ENCODE measurements around the gene LRRIQ4.

The LRRIQ4 gene

GRCh38 chr3:169813278-169813677, 608 bp downstream of the LRRIQ4 start:
- no peak for TF ChIP-seq POLR2AphosphoS5 (IDR thresholded peaks at IDR 0.05; ENCODE audit: low read depth, low read length)
- no peak for TF ChIP-seq POLR2A (IDR thresholded peaks at IDR 0.05; ENCODE audit: low read depth, low read length)
- TF ChIP-seq TAF1 (IDR thresholded peaks at IDR 0.05; ENCODE audit: borderline replicate concordance, low read depth, low read length) = no peak
- DNase-seq (ENCODE audit: insufficient read length) (no peak), FAIRE-seq (no peak)

GRCh38 chr3:169813757-169814517, 1.3 kb downstream of the LRRIQ4 start:
- DNase-seq (ENCODE audit: insufficient read length) (peak; percentile 29), FAIRE-seq (peak; percentile 99)
- TF ChIP-seq POLR2AphosphoS5 (IDR thresholded peaks at IDR 0.05; ENCODE audit: low read depth, low read length) (peak; percentile 68), TAF1 (IDR thresholded peaks at IDR 0.05; ENCODE audit: borderline replicate concordance, low read depth, low read length) (peak; percentile 57; the same call in 1 of the 2 replicates), POLR2A (IDR thresholded peaks at IDR 0.05; ENCODE audit: low read depth, low read length) (peak; percentile 76)

DNA sequence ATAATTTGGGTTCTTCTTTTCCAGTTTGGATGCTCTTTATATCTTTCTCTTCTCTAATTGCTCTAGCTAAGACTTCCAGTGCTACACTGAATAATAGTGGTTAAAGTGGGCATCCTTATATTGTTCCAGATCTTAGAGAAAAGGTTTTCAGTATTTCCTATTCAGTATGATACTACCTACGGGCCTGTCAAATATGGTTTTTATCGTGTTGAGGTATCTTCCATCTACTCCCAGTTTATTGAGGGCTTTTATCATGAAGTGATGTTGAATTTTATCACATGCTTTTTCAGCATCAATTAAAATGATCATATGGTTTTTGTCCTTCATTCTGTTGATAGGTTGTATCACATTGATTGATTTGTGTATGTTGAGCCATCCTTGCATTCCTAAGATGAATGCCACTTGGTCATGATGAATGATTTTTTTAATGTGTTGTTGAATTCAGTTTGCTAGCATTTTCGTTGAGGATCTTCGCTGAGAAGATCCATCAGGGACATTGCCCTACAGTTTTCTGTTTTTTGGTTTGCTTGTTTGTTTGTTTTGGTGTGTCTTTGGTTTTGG, 3.0 kb downstream of the LRRIQ4 start:
- peak; percentile 54 for FAIRE-seq

DNA sequence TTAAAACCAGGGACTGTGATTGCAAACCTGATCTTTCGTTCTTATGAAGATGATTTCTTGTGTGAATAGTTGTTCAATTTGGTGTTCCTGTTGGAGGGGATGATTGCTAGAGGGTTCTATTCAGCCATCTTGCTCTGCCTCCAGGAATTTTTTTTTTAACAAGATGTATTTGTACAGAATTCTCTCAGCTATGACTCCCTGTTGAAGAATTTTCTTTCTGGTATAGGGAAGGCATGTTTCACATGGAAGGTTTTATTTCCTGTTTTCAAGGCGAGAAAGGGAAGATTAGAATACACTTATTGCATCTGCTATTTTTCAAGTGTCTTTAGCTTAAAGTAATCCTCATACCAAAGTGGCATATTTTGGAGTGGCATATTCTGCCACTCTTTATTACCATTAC, 5.6 kb downstream of the LRRIQ4 start:
- TF ChIP-seq POLR2AphosphoS5 (IDR thresholded peaks at IDR 0.05; ENCODE audit: low read depth, low read length) = no peak
- TF ChIP-seq POLR2A (IDR thresholded peaks at IDR 0.05; ENCODE audit: low read depth, low read length) = no peak
- DNase-seq (ENCODE audit: insufficient read length) = no peak
- no peak for FAIRE-seq

More for the DNA sequence above, 3.0 kb downstream of the LRRIQ4 start:
- TF ChIP-seq POLR2A (IDR thresholded peaks at IDR 0.05; ENCODE audit: low read depth, low read length) (no peak), TAF1 (IDR thresholded peaks at IDR 0.05; ENCODE audit: borderline replicate concordance, low read depth, low read length) (no peak), POLR2AphosphoS5 (IDR thresholded peaks at IDR 0.05; ENCODE audit: low read depth, low read length) (no peak)
- DNase-seq (ENCODE audit: insufficient read length) = no peak

DNA sequence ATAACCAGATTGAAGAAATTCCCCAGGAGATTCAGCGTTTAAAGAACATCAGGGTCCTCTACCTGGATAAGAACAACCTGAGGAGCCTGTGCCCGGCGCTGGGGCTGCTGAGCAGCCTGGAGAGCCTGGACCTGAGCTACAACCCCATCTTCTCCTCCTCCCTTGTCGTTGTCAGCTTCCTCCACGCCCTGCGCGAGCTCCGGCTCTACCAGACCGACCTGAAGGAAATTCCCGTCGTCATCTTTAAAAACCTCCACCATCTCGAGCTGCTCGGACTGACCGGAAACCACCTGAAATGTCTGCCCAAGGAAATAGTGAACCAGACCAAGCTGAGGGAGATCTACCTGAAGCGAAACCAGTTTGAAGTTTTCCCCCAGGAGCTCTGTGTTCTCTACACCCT, 9.4 kb downstream of the LRRIQ4 start:
- no peak for DNase-seq (ENCODE audit: insufficient read length)
- no peak for FAIRE-seq
- TF ChIP-seq TAF1 (IDR thresholded peaks at IDR 0.05; ENCODE audit: borderline replicate concordance, low read depth, low read length) = no peak
- TF ChIP-seq POLR2AphosphoS5 (IDR thresholded peaks at IDR 0.05; ENCODE audit: low read depth, low read length) = no peak
- no peak for TF ChIP-seq POLR2A (IDR thresholded peaks at IDR 0.05; ENCODE audit: low read depth, low read length)

DNA sequence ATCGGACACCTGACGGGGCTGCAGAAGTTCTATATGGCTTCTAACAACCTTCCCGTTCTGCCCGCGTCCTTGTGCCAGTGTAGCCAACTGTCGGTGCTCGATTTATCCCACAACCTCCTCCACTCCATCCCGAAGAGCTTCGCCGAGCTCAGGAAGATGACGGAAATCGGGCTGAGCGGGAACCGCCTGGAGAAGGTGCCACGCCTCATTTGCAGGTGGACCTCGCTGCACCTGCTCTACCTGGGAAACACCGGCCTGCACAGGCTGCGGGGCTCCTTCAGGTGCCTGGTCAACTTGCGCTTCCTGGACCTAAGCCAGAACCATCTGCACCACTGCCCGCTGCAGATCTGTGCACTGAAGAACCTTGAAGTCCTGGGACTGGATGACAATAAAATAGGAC, 9.9 kb downstream of the LRRIQ4 start:
- no peak for FAIRE-seq
- no peak for TF ChIP-seq POLR2AphosphoS5 (IDR thresholded peaks at IDR 0.05; ENCODE audit: low read depth, low read length)
- no peak for DNase-seq (ENCODE audit: insufficient read length)

DNA sequence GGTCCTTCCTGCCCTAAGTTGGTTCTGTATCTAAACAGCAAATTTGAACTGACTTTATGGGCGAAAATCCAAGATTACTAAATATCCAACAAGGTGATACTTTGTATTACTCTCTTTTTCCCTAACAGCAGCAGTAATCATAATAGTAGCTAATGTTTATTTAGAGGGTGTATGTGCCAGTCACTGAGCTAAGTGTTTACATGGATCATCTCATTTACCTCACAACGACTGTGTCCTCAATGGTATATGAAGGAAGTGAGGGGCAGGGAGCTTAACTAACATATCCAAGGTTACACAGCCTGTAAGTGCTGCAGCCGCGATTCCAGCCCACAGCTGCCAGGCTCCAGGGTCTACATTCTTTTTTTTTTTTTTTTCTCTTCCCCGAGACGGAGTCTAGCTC, 10.3 kb downstream of the LRRIQ4 start:
- TF ChIP-seq TAF1 (IDR thresholded peaks at IDR 0.05; ENCODE audit: borderline replicate concordance, low read depth, low read length) (no peak), POLR2A (IDR thresholded peaks at IDR 0.05; ENCODE audit: low read depth, low read length) (no peak), POLR2AphosphoS5 (IDR thresholded peaks at IDR 0.05; ENCODE audit: low read depth, low read length) (no peak)
- DNase-seq (ENCODE audit: insufficient read length) (no peak), FAIRE-seq (no peak)

DNA sequence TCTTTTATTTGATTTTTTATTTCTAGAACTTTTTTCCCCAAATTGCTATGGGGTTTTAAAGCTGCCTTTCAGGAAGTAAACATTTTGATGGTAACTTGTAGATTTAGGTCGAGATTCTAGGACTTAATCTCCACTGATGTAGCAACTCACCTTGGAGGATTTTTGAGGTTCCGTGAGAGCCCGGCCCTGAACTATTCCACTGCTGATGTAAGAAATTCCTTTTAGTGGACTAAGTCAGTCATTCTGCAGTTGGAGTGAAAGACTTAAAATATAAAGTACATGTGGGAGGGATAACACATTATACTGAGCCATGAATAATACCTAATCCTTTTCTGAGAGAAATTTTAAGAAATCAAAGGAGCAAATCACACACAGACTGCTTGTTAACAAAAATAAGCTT, 12.6 kb downstream of the LRRIQ4 start:
- no peak for TF ChIP-seq POLR2AphosphoS5 (IDR thresholded peaks at IDR 0.05; ENCODE audit: low read depth, low read length)
- no peak for TF ChIP-seq POLR2A (IDR thresholded peaks at IDR 0.05; ENCODE audit: low read depth, low read length)
- no peak for TF ChIP-seq TAF1 (IDR thresholded peaks at IDR 0.05; ENCODE audit: borderline replicate concordance, low read depth, low read length)
- DNase-seq (ENCODE audit: insufficient read length) (no peak), FAIRE-seq (no peak)

DNA sequence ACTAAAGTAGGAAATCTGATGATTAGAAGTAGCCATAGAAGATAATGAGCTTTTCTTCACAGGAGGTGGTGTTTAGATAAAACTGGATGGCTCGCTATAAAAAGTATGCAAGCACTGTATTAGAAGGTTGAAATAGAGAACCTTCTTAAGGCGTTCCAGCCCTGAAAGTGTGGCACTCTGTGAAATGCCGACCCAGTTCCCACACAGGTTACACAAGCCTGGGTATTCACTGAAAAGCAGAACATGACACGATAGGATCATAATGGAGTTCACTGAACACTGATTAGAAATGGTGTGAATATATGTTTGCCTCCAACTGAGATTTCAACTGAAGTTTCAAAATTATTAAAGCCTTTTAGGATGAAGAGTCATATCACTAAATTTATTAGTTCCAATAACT, 15.0 kb downstream of the LRRIQ4 start:
- TF ChIP-seq TAF1 (IDR thresholded peaks at IDR 0.05; ENCODE audit: borderline replicate concordance, low read depth, low read length) (no peak), POLR2AphosphoS5 (IDR thresholded peaks at IDR 0.05; ENCODE audit: low read depth, low read length) (no peak), POLR2A (IDR thresholded peaks at IDR 0.05; ENCODE audit: low read depth, low read length) (no peak)
- FAIRE-seq (no peak), DNase-seq (ENCODE audit: insufficient read length) (no peak)

GRCh38 chr3:169835533-169835932, 22.9 kb downstream of the LRRIQ4 start:
- peak; percentile 21 for FAIRE-seq
- no peak for DNase-seq (ENCODE audit: insufficient read length)
- TF ChIP-seq POLR2AphosphoS5 (IDR thresholded peaks at IDR 0.05; ENCODE audit: low read depth, low read length) = no peak
- TF ChIP-seq POLR2A (IDR thresholded peaks at IDR 0.05; ENCODE audit: low read depth, low read length) = no peak
- no peak for TF ChIP-seq TAF1 (IDR thresholded peaks at IDR 0.05; ENCODE audit: borderline replicate concordance, low read depth, low read length)

DNA sequence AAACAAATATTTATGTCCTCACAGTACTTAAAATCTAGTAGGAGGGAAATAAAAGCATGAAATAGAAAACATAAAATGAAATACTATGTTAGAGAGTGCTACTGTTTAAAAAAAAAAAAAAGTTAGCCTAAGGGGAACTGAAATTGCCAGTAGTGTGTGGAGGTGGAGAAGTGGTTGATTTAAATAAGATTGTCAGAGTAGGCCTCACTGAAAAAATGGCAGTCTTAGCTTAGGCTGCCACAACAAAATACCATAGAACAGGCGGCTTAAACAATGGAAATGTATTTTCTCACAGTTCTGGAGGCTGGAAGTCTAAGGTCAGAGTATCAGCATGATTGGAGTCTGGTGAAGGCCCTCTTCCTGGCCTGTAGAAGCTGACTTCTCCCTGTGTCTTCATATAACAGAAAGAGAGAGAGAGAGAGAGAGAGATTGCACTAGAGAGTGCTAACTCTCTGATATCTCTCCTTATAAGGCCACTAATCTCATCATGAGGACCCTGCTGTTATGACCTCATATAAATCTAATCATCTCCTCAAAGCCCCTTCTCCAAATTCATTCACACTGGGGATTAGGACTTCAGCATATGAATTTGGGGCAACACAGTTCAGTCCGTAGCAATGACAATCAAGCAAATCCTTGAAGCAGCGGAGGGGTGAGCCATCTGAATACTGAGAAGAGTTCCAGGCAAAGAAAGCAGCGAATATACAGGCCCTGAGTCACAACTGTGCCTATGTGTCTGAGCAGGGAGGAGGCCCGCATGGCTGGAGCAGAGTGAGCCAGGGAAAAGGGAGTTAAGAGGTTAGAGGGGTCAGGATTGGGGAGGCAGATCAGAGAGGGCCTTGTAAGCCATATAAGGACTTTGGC, 23.6 kb downstream of the LRRIQ4 start:
- DNase-seq (ENCODE audit: insufficient read length) = no peak
- peak; percentile 82 for FAIRE-seq
- TF ChIP-seq POLR2AphosphoS5 (IDR thresholded peaks at IDR 0.05; ENCODE audit: low read depth, low read length) (no peak), TAF1 (IDR thresholded peaks at IDR 0.05; ENCODE audit: borderline replicate concordance, low read depth, low read length) (no peak), POLR2A (IDR thresholded peaks at IDR 0.05; ENCODE audit: low read depth, low read length) (peak; percentile 36; the same call in 1 of the 2 replicates)

- TF ChIP-seq POLR2A (IDR thresholded peaks at IDR 0.05; ENCODE audit: low read depth, low read length) = no peak
- no peak for TF ChIP-seq POLR2AphosphoS5 (IDR thresholded peaks at IDR 0.05; ENCODE audit: low read depth, low read length)
- TF ChIP-seq TAF1 (IDR thresholded peaks at IDR 0.05; ENCODE audit: borderline replicate concordance, low read depth, low read length) = no peak
- FAIRE-seq (peak; percentile 79), DNase-seq (ENCODE audit: insufficient read length) (no peak)
These were observed 24.2 kb downstream of the LRRIQ4 start for GRCh38 chr3:169836942-169837275.
